ENCODE measurements around the gene C1orf35. TPM values are rescaled to one million over a fixed set of nuclear protein-coding genes. Genes with fewer than 3 reads are reported as not detected.

C1orf35 gene
- total RNA-seq, 6 experiments from 2014 or later: 3.4 to 6.3 (median 5.2) TPM

- WGBS (ENCODE audit: insufficient coverage, low coverage, low lambda C conversion rate, missing lambda C conversion rate): 54% methylated on average over 3 of the region's 15 CpGs
- DNase-seq: no peak
- Histone ChIP-seq H3K4me1 (no peaks in the 10 kb centered on the region), H3K9me3 (no peaks in the 10 kb centered on the region), H3K27me3 (peaks cover 0 to 17% of the 10 kb centered on the region in 2 donors), H3K4me3 (no peak overlapping the region), H3K36me3 (no peaks in the 10 kb centered on the region), H3K27ac (no peak overlapping the region)
- TF ChIP-seq POLR2A (IDR thresholded peaks at IDR 0.05): no peak
- no peak for TF ChIP-seq CTCF (IDR thresholded peaks at IDR 0.05)
- ATAC-seq: no peak
- intact Hi-C loops (cut with DNase I): no loop called here
Measured at GRCh38 chr1:228064741-228065542, 38.2 kb downstream of the C1orf35 start.

- Histone ChIP-seq H3K36me3 (no peaks in the 10 kb centered on the region), H3K27me3 (peaks cover 0 to 20% of the 10 kb centered on the region in 2 donors)
- peak in 1 of 3 donors; percentile 31 for DNase-seq
Measured at GRCh38 chr1:228064296-228064695, 38.8 kb downstream of the C1orf35 start.

GRCh38 chr1:228063251-228064191 lies 39.6 kb downstream of the C1orf35 start:
- intact Hi-C loops (cut with DNase I): no loop called here
- H3K4me3 ChIP-seq: no peak overlapping the region
- TF ChIP-seq CTCF (IDR thresholded peaks at IDR 0.05): no peak
- TF ChIP-seq POLR2A (IDR thresholded peaks at IDR 0.05): no peak
- DNase-seq: peak in 1 of 3 donors; percentile 35
- no peaks in the 10 kb centered on the region for H3K4me1 ChIP-seq
- no peak for ATAC-seq
- no CpG with 5 or more reads among the region's 15 CpGs for WGBS (ENCODE audit: insufficient coverage, low coverage, low lambda C conversion rate, missing lambda C conversion rate)
- peaks cover 0 to 23% of the 10 kb centered on the region in 2 donors for H3K27me3 ChIP-seq
- H3K27ac ChIP-seq: no peak overlapping the region
- no peaks in the 10 kb centered on the region for H3K9me3 ChIP-seq
- no peaks in the 10 kb centered on the region for H3K36me3 ChIP-seq

More at GRCh38 chr1:228064296-228064695, 38.8 kb downstream of the C1orf35 start:
- no peak for ATAC-seq
- intact Hi-C loops (cut with DNase I): no loop called here
- Histone ChIP-seq H3K27ac (no peak overlapping the region), H3K4me3 (no peak overlapping the region), H3K9me3 (no peaks in the 10 kb centered on the region), H3K4me1 (no peaks in the 10 kb centered on the region)
- no peak for TF ChIP-seq CTCF (IDR thresholded peaks at IDR 0.05)
- TF ChIP-seq POLR2A (IDR thresholded peaks at IDR 0.05): no peak
- WGBS (ENCODE audit: insufficient coverage, low coverage, low lambda C conversion rate, missing lambda C conversion rate): 40% methylated on average over 1 of the region's 8 CpGs

GRCh38 chr1:228062812-228063211 lies 40.3 kb downstream of the C1orf35 start:
- Histone ChIP-seq H3K27me3 (peaks cover 0 to 25% of the 10 kb centered on the region in 2 donors), H3K4me1 (no peaks in the 10 kb centered on the region), H3K4me3 (no peak overlapping the region), H3K9me3 (no peaks in the 10 kb centered on the region), H3K27ac (no peak overlapping the region), H3K36me3 (no peaks in the 10 kb centered on the region)
- intact Hi-C loops (cut with DNase I): no loop called here
- 70% methylated on average over 3 of the region's 4 CpGs for WGBS (ENCODE audit: insufficient coverage, low coverage, low lambda C conversion rate, missing lambda C conversion rate)
- TF ChIP-seq CTCF (IDR thresholded peaks at IDR 0.05): no peak
- no peak for TF ChIP-seq POLR2A (IDR thresholded peaks at IDR 0.05)
- ATAC-seq (no peak), DNase-seq (no peak)
